GM15510 (cell line): Measurements from ENCODE around the gene ALK.

Experiments
- POLR2A ChIP-seq: IDR thresholded peaks from 3 replicates; pipeline ENCODE4 v1.6.1; 2011; ENCODE audit warnings: borderline replicate concordance; ENCODE audit not compliant: insufficient read length; ENCODE audit errors: extremely low read depth

Gene ALK

GRCh38 chr2:29249666-29250253 is 671.6 kb downstream of the ALK start:
- TF ChIP-seq POLR2A = no peak

- TF ChIP-seq POLR2A = no peak
Observed at GRCh38 chr2:29247336-29247914, 674.0 kb downstream of the ALK start.

GRCh38 chr2:29246383-29247300 is 674.7 kb downstream of the ALK start:
- TF ChIP-seq POLR2A = no peak

- TF ChIP-seq POLR2A = no peak
Observed at GRCh38 chr2:29245742-29246382, 675.5 kb downstream of the ALK start.

GRCh38 chr2:29242621-29243375 is 678.6 kb downstream of the ALK start:
- no peak for TF ChIP-seq POLR2A

GRCh38 chr2:29241955-29242565 is 679.3 kb downstream of the ALK start:
- TF ChIP-seq POLR2A = no peak

- no peak for TF ChIP-seq POLR2A
Observed at GRCh38 chr2:29241341-29241740, 680.0 kb downstream of the ALK start.

GRCh38 chr2:29240601-29241000 is 680.8 kb downstream of the ALK start:
- TF ChIP-seq POLR2A = no peak

GRCh38 chr2:29239209-29239960 is 682.0 kb downstream of the ALK start:
- TF ChIP-seq POLR2A = no peak

- TF ChIP-seq POLR2A = no peak
Observed at GRCh38 chr2:29238497-29238896, 682.9 kb downstream of the ALK start.

- no peak for TF ChIP-seq POLR2A
Observed at GRCh38 chr2:29236074-29236473, 685.3 kb downstream of the ALK start.

- TF ChIP-seq POLR2A = no peak
Observed at GRCh38 chr2:29235411-29235810, 686.0 kb downstream of the ALK start.

GRCh38 chr2:29233428-29233827 is 688.0 kb downstream of the ALK start:
- no peak for TF ChIP-seq POLR2A
